DND-41 (cell line): Measurements from ENCODE around the gene B3GALNT2.

Experiments used
- CTCF ChIP-seq: IDR thresholded peaks from 2 replicates; pipeline ENCODE4 v1.5.1; 2012; ENCODE audit warnings: borderline replicate concordance, low read length, moderate library complexity, mild to moderate bottlenecking; ENCODE audit not compliant: poor library complexity, severe bottlenecking; ENCODE audit errors: extremely low read depth
- EZH2 ChIP-seq: IDR thresholded peaks from 3 replicates; pipeline ENCODE4 v1.6.1; 2012; ENCODE audit warnings: borderline replicate concordance, low read depth, mild to moderate bottlenecking, moderate library complexity, low read length, inconsistent platforms; ENCODE audit not compliant: severe bottlenecking

DNA sequence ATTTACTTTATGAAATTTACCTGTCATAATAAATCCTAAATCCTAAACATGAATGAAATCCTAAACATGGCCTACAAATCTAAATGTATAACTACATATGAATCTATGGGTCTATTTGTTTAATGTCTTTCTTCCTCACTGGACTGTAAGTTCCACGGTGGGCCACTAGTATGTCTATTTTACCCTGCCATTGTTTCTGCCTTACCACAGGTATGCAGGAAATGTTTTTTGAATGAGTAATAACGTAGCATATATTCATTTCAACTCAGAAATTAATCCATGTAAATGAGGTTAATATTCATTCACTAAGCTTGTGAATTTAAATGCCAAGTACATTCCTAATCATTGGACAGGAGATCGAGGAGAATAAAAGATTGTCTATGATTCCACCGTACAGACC is 35.3 kb downstream of the B3GALNT2 start:
- TF ChIP-seq CTCF = no peak
- TF ChIP-seq EZH2 = no peak
